A673 (cell line): ENCODE measurements around the gene ENTPD5. TPM values are rescaled to one million over a fixed set of nuclear protein-coding genes. Genes with fewer than 3 reads are reported as not detected.

Source experiments
- BruUV-seq: library from RNA; stranded (reverse); fragments of 400-500 nt; replicated peaks from 2 replicates; lab custom pipeline; 2021; lab: Mats Ljungman, UMichigan
- CTCF ChIA-PET: fragments of 300-600 bp; sonication (Branson Sonifier 250); formaldehyde crosslinking; loops from one replicate; lab custom pipeline; 2022; ENCODE audit warnings: antibody characterized with exemption; lab: Charles Lee
- POLR2A ChIA-PET: fragments of 300-600 bp; sonication (Branson Sonifier 250); formaldehyde crosslinking; loops from one replicate; lab custom pipeline; 2022; ENCODE audit warnings: antibody characterized with exemption; ENCODE audit not compliant: low non-redundant PET; lab: Charles Lee
- DNase-seq: peaks from one replicate; pipeline ENCODE4 v3.0.0-alpha.2; 2015; ENCODE audit warnings: low spot score
- H3K27ac ChIP-seq: fragments of 200-600 bp; sonication (generic); 2 replicates; pipeline ENCODE4 v1.5.1; 2016; ENCODE audit warnings: mixed run types, low read depth, mild to moderate bottlenecking, mixed read lengths, antibody characterized with exemption, low read length; ENCODE audit not compliant: poor library complexity, severe bottlenecking
- H3K27me3 ChIP-seq: fragments of 200-600 bp; sonication (generic); replicated peaks from 2 replicates; pipeline ENCODE4 v1.6.1; 2017; ENCODE audit warnings: mixed run types, low read depth, mild to moderate bottlenecking, mixed read lengths, antibody characterized with exemption, low read length; ENCODE audit not compliant: insufficient read depth, poor library complexity
- H3K36me3 ChIP-seq: fragments of 200-600 bp; sonication (generic); 2 replicates; pipeline ENCODE4 v1.6.1; 2016; ENCODE audit warnings: mixed run types, mild to moderate bottlenecking, mixed read lengths, antibody characterized with exemption, low read length; ENCODE audit not compliant: insufficient read depth, poor library complexity, severe bottlenecking
- H3K4me1 ChIP-seq: fragments of 200-600 bp; sonication (generic); 2 replicates; pipeline ENCODE4 v1.6.1; 2017; ENCODE audit warnings: mixed run types, mild to moderate bottlenecking, mixed read lengths, antibody characterized with exemption, low read length; ENCODE audit not compliant: insufficient read depth, poor library complexity, severe bottlenecking
- H3K4me3 ChIP-seq: fragments of 200-600 bp; sonication (generic); 2 replicates; pipeline ENCODE4 v1.5.1; 2016; ENCODE audit warnings: low read depth, mixed run types, mild to moderate bottlenecking, mixed read lengths, low read length; ENCODE audit not compliant: poor library complexity, severe bottlenecking
- H3K9me3 ChIP-seq: fragments of 200-600 bp; sonication (generic); 2 replicates; pipeline ENCODE4 v1.6.1; 2016; ENCODE audit warnings: mixed run types, low read depth, mild to moderate bottlenecking, mixed read lengths, antibody characterized with exemption, low read length; ENCODE audit not compliant: poor library complexity, severe bottlenecking
- CTCF ChIP-seq: fragments of 300-800, 200-600 bp; sonication (generic); conservative IDR thresholded peaks from 2 replicates; pipeline ENCODE4 v1.5.1; 2017; ENCODE audit warnings: low read depth, mild to moderate bottlenecking, antibody characterized with exemption, low read length, moderate library complexity, mixed read lengths
- EZH2 ChIP-seq: fragments of 200-600 bp; sonication (generic); IDR thresholded peaks from 2 replicates; pipeline ENCODE4 v1.6.1; 2017; ENCODE audit warnings: borderline replicate concordance, low read depth, mild to moderate bottlenecking, mixed read lengths, antibody characterized with exemption, low read length; ENCODE audit not compliant: poor library complexity, severe bottlenecking
- intact Hi-C: fragments of 100-400 bp; cut with micrococcal nuclease; formaldehyde crosslinking; loops from one replicate; pipeline ENCODE4 v1.10.0; 2022; ENCODE audit not compliant: unreplicated experiment
- total RNA-seq: library from RNA; stranded (reverse); gene quantifications from 2 replicates; pipeline ENCODE4 v1.2.3, GENCODE V29; 2021

ENTPD5 gene
- total RNA-seq, 1 experiment from 2014 or later = 14.6 TPM

- no peak overlapping the region for H3K27ac ChIP-seq
- DNase-seq = no peak
- no peak for TF ChIP-seq CTCF
- TF ChIP-seq EZH2 = no peak
- no TSS peak for BruUV-seq
- H3K4me3 ChIP-seq = no peak overlapping the region
- intact Hi-C loops = no loop called here
- H3K9me3 ChIP-seq = no peaks in the 10 kb centered on the region
- peaks cover 46% of the 10 kb centered on the region for H3K36me3 ChIP-seq
- CTCF ChIA-PET = no interaction called here
- H3K4me1 ChIP-seq = peaks cover 4% of the 10 kb centered on the region
- POLR2A ChIA-PET = interaction anchor here (0.5 kb wide), 1 partner anchor 54 kb away, joined by 4 read pairs; no protein-coding TSS in a partner anchor
- no peaks in the 10 kb centered on the region for H3K27me3 ChIP-seq
These were observed 57.9 kb downstream of the ENTPD5 start for GRCh38 chr14:73961192-73961591.

GRCh38 chr14:73958591-73958990 is 60.5 kb downstream of the ENTPD5 start:
- no TSS peak for BruUV-seq
- TF ChIP-seq EZH2 = no peak
- TF ChIP-seq CTCF = no peak
- POLR2A ChIA-PET = no interaction called here
- no peaks in the 10 kb centered on the region for H3K27me3 ChIP-seq
- H3K4me3 ChIP-seq = no peak overlapping the region
- intact Hi-C loops = no loop called here
- no peaks in the 10 kb centered on the region for H3K9me3 ChIP-seq
- no peaks in the 10 kb centered on the region for H3K4me1 ChIP-seq
- no peak overlapping the region for H3K27ac ChIP-seq
- CTCF ChIA-PET = no interaction called here
- no peak for DNase-seq
- peaks cover 52% of the 10 kb centered on the region for H3K36me3 ChIP-seq

GRCh38 chr14:73955674-73956073 is 63.4 kb downstream of the ENTPD5 start:
- H3K4me1 ChIP-seq = no peaks in the 10 kb centered on the region
- intact Hi-C loops = no loop called here
- no peak for TF ChIP-seq EZH2
- TF ChIP-seq CTCF = no peak
- ChIA-PET CTCF (no interaction called here), POLR2A (no interaction called here)
- no TSS peak for BruUV-seq
- no peaks in the 10 kb centered on the region for H3K27me3 ChIP-seq
- no peak overlapping the region for H3K4me3 ChIP-seq
- peaks cover 40% of the 10 kb centered on the region for H3K36me3 ChIP-seq
- no peak overlapping the region for H3K27ac ChIP-seq
- H3K9me3 ChIP-seq = no peaks in the 10 kb centered on the region
- no peak for DNase-seq
